G401.6 (cell line): ENCODE data around the gene AUTS2.

ENCODE experiments used
- FAIRE-seq: peaks from 2 replicates; lab custom pipeline; 2012; peaks lifted over from hg19 to GRCh38; lab: Jason Lieb, UNC

Gene AUTS2

GRCh38 chr7:69624435-69625230 lies 26.4 kb downstream of the AUTS2 start:
- FAIRE-seq, result no peak

GRCh38 chr7:69625238-69625637 lies 27.0 kb downstream of the AUTS2 start:
- no peak for FAIRE-seq

GRCh38 chr7:69625798-69626197 lies 27.5 kb downstream of the AUTS2 start:
- no peak for FAIRE-seq

- FAIRE-seq, result no peak
Observed at GRCh38 chr7:69630292-69630691, 32.0 kb downstream of the AUTS2 start.

- FAIRE-seq, result no peak
Observed at GRCh38 chr7:69631131-69631530, 32.9 kb downstream of the AUTS2 start.

- FAIRE-seq, result no peak
Observed at GRCh38 chr7:69632280-69632679, 34.0 kb downstream of the AUTS2 start.

GRCh38 chr7:69633122-69633831 lies 35.0 kb downstream of the AUTS2 start:
- no peak for FAIRE-seq

- FAIRE-seq, result no peak
Observed at GRCh38 chr7:69635555-69636185, 37.4 kb downstream of the AUTS2 start.

GRCh38 chr7:69638674-69639073 lies 40.4 kb downstream of the AUTS2 start:
- FAIRE-seq, result no peak

- no peak for FAIRE-seq
Observed at GRCh38 chr7:69640216-69640615, 41.9 kb downstream of the AUTS2 start.

GRCh38 chr7:69640925-69641594 lies 42.8 kb downstream of the AUTS2 start:
- no peak for FAIRE-seq

- no peak for FAIRE-seq
Observed at GRCh38 chr7:69643265-69643664, 45.0 kb downstream of the AUTS2 start.

GRCh38 chr7:69643708-69644445 lies 45.6 kb downstream of the AUTS2 start:
- no peak for FAIRE-seq

- FAIRE-seq, result no peak
Observed at GRCh38 chr7:69645683-69646082, 47.4 kb downstream of the AUTS2 start.

GRCh38 chr7:69651101-69651590 lies 52.9 kb downstream of the AUTS2 start:
- no peak for FAIRE-seq

- no peak for FAIRE-seq
Observed at GRCh38 chr7:69652947-69653701, 54.8 kb downstream of the AUTS2 start.

GRCh38 chr7:69653806-69654205 lies 55.5 kb downstream of the AUTS2 start:
- FAIRE-seq, result no peak

- no peak for FAIRE-seq
Observed at GRCh38 chr7:69654381-69654780, 56.1 kb downstream of the AUTS2 start.

GRCh38 chr7:69654849-69655707 lies 56.8 kb downstream of the AUTS2 start:
- no peak for FAIRE-seq

- no peak for FAIRE-seq
Observed at GRCh38 chr7:69656077-69656476, 57.8 kb downstream of the AUTS2 start.
